Measurements from ENCODE around the gene GFRA1.

GFRA1 gene

DNA sequence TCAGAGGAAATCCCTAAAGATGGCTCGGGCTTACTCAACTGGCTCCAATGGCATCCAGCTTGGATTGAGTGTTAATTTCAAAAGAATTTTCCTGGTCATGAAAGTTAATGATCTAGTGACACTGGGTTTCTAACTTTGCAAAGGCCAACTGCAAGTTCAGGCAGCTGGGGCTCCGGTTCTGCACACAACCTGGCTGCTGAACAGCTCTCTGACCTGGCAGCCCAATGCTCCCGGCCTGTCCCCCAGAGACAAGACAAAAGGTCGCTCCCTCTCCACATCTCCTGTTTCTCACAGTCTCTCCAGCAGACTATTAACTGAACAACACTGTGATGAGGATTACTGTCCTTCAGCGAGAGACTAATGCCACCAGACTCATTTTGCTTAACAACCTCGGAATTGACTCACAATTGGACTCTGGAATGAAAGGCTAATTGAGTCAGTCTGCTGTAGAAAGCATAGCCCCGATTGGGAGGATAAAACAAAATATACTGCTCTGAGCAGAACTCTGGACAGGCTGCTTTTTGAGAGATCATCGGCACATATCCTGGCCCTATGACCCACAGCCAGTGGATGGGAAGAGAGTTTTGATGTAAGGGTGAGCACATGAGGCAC is 174.5 kb downstream of the GFRA1 start:
- DNase-seq = no peak

DNA sequence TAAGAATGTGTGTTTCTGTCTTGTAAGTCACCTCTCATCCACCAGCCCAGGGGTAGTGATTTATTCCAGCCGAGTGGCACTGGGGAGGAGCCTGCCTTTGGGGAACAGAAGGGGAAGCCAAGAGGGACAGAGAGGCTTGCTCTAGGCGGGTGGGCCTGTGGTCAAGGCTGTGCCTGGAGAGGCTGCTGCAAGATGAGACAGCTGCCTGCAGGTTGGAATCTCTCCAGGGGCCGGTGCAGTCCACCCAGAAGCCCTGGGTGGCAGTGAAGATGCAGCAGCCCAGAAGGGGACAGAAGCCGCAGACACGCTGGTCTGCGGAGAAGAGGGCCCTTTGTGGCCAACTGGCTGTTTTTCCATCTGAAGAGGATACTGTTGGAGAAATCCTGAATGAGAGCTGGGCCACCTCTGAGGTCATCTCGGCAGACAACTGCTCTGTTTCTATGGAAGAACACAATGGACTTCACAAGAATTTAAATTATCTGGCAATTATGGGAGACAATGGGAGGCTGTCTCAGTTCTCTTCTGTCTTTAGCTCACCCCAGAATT is 175.7 kb downstream of the GFRA1 start:
- no peak for DNase-seq

- DNase-seq = no peak
Observed at GRCh38 chr10:116096526-116096925, 176.5 kb downstream of the GFRA1 start.

DNA sequence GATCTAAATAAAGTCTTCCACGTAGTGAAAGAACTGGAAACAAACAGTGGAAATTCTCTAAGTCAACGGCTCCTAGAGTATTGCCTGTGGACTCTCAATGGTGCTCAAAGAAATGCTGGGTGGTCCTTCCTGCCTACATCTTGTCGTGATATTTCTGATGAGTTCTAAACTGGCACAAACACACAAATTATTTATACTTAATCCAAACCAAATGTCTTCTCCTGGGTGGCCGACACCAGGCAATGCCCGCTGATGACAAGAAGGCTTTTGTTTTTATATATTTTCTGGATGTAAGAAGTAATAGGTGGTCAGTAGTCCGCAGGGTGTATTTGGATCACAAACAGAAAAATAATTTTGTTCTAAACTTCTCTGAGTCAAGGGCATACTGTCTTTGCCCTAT is 178.7 kb downstream of the GFRA1 start:
- DNase-seq = no peak

DNA sequence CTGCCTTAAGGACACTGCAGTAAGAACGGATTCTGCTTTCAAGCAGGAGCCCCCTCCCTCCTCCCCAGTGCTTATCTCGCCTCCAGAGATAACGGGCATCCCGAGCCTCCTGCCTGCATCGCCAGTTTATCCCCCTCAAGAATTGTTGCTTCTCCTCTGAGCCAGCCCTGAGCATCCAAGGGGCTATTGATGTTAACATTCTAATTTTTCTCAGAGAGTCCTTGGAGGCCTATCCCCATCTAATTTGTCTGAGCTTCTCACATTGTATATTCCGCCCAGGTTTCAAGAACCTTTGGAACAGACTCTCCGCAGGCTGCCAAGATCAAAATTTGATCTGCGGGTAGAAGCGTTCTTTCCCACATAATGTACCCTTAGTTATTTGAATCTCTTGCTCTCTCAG is 180.0 kb downstream of the GFRA1 start:
- no peak for DNase-seq

GRCh38 chr10:116088985-116089384 is 184.0 kb downstream of the GFRA1 start:
- no peak for DNase-seq

GRCh38 chr10:116085323-116085722 is 187.7 kb downstream of the GFRA1 start:
- DNase-seq = no peak

DNA sequence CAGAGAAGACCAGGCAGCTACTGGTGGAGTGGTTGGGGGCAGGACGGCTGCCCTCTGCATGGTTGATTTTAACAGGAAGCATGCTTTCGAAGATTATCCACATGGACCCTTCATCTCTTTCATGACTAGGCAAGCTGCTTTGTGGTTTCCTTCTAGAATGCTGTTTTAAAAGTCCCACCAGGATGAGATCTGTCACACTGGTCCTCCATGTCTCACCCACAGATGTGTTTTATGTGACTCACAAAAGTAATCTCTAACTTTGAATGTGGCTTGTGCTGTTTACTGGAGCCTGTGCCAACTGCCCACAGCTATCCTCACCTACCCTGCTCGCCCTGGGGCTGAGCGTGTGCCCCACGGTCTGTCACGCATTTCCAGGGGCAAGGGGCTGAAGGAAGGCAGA is 188.8 kb downstream of the GFRA1 start:
- no peak for DNase-seq

DNA sequence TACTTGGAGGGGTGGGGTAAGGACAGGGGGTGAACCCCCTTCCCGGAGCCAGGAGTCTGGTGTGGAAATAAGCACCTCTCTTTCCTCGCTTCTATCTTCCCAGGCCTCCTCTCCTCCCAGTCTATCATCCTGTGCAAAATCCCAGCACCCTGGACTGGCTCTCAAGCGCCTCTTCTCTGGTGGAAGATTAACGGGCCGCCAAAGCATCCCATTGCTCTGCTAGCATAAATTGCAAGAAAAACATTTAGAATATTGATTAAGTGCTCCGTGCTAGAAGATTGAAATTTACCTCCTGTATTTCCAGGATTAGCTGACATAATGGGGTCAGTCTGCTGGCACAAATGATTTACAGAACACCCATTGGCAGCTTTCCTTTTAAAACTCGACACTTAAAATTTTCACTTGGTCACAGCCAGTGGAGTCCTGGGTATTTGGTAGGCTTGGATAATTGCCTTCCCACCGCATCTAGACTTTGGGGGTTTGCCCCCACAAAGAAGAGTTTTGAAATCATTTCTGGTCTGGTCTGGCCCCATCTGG is 189.7 kb downstream of the GFRA1 start:
- DNase-seq = no peak

DNA sequence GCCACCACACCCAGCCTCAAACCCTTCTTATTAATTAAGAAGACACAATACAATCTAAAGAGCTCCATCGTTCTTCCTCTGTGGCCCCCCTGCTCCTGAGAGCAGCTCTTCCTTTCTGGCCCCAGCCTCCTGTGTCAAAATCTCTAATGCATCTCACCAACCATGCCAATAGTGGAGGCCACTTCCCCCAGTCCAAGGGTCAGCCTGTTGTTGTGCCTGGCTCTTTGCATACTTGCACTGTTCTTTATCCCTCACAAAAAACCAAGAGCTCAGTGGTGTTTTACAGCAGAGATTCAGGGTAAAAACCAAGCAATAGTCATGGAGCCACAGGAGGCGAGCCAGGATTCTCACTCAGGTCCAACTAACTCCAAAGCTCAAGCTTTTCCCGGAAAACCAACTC is 190.2 kb downstream of the GFRA1 start:
- no peak for DNase-seq

DNA sequence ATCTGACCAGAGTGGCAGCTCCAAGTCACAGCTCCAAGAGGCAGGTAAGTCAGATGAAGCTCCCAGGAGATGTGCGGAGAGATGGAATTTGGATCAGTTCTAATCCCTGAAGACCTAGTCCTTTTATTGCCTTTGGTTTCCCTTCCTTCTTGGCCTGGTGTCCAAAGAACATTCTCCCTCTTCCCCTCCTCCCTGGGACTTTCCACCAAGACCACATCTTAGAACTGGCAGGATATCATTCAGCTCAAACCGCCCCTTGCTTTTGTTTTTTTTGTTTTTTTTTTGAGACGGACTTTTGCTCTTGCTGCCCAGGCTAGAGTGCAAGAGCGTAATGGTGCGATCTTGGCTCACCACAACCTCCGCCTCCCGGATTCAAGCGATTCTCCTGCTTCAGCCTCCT is 190.8 kb downstream of the GFRA1 start:
- no peak for DNase-seq

DNA sequence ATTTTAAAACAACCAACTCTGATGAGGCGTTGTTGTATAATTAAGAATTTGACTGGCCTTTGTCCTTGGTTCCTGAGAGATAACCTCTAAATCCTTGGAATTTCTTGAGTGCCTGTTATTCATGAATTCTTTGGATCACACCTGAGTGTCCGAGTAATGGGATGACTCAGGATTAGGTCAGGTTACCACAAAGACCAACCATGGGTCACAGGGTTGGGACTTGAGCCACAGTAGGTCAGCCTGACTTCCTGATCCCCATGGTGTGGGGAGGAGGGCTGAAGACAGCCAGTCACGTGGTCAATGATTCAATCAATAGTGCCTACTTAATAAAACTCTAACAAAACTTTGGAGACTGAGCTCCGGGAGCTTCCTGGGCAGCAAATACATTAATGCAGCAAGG is 192.5 kb downstream of the GFRA1 start:
- no peak for DNase-seq

DNA sequence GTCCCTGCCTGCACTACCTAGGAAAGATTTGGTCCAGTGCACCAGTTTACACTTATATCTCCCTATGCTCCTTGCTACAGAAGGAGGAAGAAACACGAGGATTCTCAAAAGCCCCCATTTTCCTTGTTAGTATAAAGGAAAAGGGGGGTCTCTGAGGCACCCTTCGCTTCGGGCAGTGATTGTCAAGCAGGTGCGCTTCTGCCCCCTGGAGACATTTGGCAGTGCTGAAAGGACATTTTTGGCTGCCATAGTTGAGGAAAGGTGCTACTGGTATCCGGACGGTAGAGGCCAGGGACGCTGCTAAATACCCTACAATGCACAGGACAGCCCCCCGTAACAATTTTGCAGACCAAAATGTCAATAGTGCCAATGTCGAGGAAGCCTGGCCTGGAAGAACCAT is 193.7 kb downstream of the GFRA1 start:
- no peak for DNase-seq

- DNase-seq = no peak
Observed at GRCh38 chr10:116076621-116077020, 196.4 kb downstream of the GFRA1 start.

DNA sequence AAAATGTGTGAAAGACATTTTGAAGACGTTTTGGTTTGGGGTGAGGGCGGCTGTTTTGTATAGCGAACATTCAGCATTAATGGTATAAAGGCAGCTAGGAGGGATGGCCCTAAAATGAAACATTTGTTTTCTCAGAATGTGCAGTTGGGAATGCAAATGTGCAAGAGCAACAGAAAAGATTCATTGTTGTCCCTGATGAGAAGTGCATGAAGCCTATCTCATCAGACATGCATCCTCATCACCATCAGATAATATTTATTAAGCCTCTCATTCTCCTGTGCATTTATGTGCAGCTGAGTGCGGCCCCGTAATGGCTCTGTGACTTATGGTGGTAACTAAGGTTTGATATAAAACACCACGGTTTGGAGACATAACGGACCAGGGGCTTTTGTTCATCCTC is 199.5 kb downstream of the GFRA1 start:
- no peak for DNase-seq

- DNase-seq = no peak
Observed at GRCh38 chr10:116073001-116073400, 200.0 kb downstream of the GFRA1 start.

GRCh38 chr10:116071453-116072148 is 201.4 kb downstream of the GFRA1 start:
- no peak for DNase-seq

DNA sequence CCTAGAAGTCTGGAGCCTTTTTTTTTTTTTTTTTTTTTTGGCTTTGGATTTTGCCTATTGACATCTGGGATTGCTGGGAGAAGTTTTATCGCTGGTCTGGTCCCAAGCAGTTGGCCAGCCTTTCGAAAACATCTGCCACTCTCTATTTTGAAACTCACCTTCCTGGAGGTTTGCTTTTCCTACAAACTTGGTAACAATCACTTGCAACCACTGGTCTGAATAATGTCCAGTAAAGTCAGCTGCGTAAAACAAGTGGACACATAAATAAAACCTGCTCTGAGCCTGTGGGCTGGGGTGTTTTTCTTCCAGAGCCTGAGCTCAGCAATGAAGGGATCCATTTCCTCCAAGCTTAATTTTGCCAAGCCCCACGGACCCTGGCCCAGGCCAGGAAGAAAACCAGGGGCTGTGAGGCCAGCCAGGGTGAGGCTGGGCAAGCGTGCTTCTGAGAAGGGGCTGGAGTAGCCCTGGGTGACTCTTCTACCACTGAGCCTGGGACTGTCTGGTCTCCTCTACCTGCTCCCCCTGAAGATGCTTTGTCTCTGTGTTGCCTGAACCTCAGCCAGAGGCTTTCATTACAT is 202.2 kb downstream of the GFRA1 start:
- DNase-seq = no peak

DNA sequence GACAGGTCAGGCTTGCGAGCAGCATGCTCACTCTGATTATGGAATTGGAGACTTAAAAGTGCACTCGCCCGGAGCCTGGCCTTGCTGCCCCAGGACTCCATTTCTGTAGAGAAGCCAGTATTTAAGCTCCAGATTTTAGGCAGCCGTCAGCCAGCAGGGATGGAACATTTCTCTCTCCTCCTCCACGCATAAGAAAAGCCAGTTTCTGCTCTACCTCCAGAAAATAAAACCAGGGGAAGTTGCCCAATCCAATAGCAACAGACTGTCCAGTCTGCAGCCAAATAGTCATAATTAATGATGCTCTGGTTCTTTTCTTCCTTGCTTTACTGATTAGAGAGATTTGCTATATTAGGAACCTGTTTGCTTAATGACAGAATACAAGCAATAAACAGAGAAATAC is 203.2 kb downstream of the GFRA1 start:
- DNase-seq = no peak

- DNase-seq = no peak
Observed at GRCh38 chr10:116067825-116068224, 205.2 kb downstream of the GFRA1 start.

DNA sequence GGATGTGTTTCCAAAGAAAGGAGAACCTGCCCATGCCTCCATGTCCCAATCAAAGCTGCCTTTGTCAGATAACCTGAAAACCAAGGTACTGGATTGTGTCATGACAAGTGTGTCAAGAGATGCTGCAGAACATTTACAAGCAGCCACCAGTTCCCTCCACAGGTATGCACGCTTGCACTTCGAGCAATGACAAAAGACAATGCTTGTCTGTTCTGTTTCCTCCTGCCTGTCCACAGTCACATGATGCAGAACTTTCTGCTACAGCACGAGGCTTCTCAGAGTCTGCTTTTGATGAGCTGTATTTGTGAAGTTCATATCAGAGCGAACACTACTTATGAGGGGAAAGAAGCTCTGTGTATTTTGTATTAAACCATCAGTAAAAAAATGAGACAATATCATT is 209.9 kb downstream of the GFRA1 start:
- DNase-seq = no peak

- no peak for DNase-seq
Observed at GRCh38 chr10:116060864-116061263, 212.1 kb downstream of the GFRA1 start.

- no peak for DNase-seq
Observed at GRCh38 chr10:116059320-116059719, 213.7 kb downstream of the GFRA1 start.
